Smooth muscle cell (in vitro differentiated cells): Measurements from ENCODE around the gene INSIG2. TPM values are rescaled to one million over a fixed set of nuclear protein-coding genes. Genes with fewer than 3 reads are reported as not detected.

Experiments
- DNase-seq: peaks from one replicate; lab custom pipeline; 2025; ENCODE audit not compliant: unreplicated experiment; lab: John Stamatoyannopoulos, UW
- H2AFZ ChIP-seq: fragments of 200-600 bp; sonication (generic); 2 replicates; pipeline ENCODE4 v1.6.0; 2016; ENCODE audit warnings: antibody characterized with exemption, low read depth, mild to moderate bottlenecking
- H3F3A ChIP-seq: fragments of 200-600 bp; sonication (generic); 2 replicates; pipeline ENCODE4 v1.6.0; 2017; ENCODE audit warnings: antibody characterized with exemption, low read depth
- H3K27ac ChIP-seq: fragments of 200-600 bp; sonication (generic); 2 replicates; pipeline ENCODE4 v1.5.1; 2016; ENCODE audit warnings: low read depth, mild to moderate bottlenecking
- H3K27me3 ChIP-seq: fragments of 200-600 bp; sonication (generic); 2 replicates; pipeline ENCODE4 v1.6.1; 2016; ENCODE audit warnings: low read depth, mild to moderate bottlenecking
- H3K36me3 ChIP-seq: fragments of 200-600 bp; sonication (generic); 2 replicates; pipeline ENCODE4 v1.5.1; 2016; ENCODE audit warnings: low read depth
- H3K4me1 ChIP-seq: fragments of 200-600 bp; sonication (generic); 2 replicates; pipeline ENCODE4 v1.5.1; 2016; ENCODE audit warnings: low read depth
- H3K4me2 ChIP-seq: fragments of 200-600 bp; sonication (generic); 2 replicates; pipeline ENCODE4 v1.6.0; 2016; ENCODE audit warnings: mild to moderate bottlenecking
- H3K4me3 ChIP-seq: fragments of 200-600 bp; sonication (generic); 2 replicates; pipeline ENCODE4 v1.5.1; 2016; ENCODE audit warnings: mild to moderate bottlenecking
- H3K79me2 ChIP-seq: fragments of 200-600 bp; sonication (generic); 2 replicates; pipeline ENCODE4 v1.6.0; 2016; ENCODE audit warnings: low read depth, mild to moderate bottlenecking
- H3K9ac ChIP-seq: fragments of 200-600 bp; sonication (generic); 2 replicates; pipeline ENCODE4 v1.6.0; 2016; ENCODE audit warnings: low read depth
- H3K9me3 ChIP-seq: fragments of 200-600 bp; sonication (generic); replicated peaks from 2 replicates; pipeline ENCODE4 v1.5.1; 2016; ENCODE audit warnings: low read depth
- H4K20me1 ChIP-seq: fragments of 200-600 bp; sonication (generic); 2 replicates; pipeline ENCODE4 v1.6.0; 2016; ENCODE audit warnings: low read depth
- CTCF ChIP-seq: fragments of 200-600 bp; sonication (generic); IDR thresholded peaks from 2 replicates; pipeline ENCODE4 v1.5.1; 2017; ENCODE audit warnings: borderline replicate concordance, mild to moderate bottlenecking, antibody characterized with exemption; ENCODE audit not compliant: insufficient read depth, poor library complexity, severe bottlenecking
- WGBS: methylation state at CpG from one replicate; pipeline ENCODE4 v1.1.7; 2016; ENCODE audit warnings: low lambda C conversion rate; 5-methylcytosine and 5-hydroxymethylcytosine counted together
- polyA plus RNA-seq: library from polyadenylated mRNA; unstranded; fragments of >200 nt; fragmentation: Nextera tagmentation; extraction: Ambion mirVana; gene quantifications from 2 replicates; pipeline ENCODE4 v1.2.1, GENCODE V29; 2016
- total RNA-seq: library from RNA; depleted of rRNA; stranded (reverse); fragments of >200 nt; gene quantifications from 2 replicates; pipeline ENCODE4 v1.2.3, GENCODE V29; 2014

Gene INSIG2
- total and polyA plus RNA-seq, 2 experiments from 2014 or later, result 51.6 to 85.6 TPM

GRCh38 chr2:118065015-118065706, 23.1 kb upstream of the INSIG2 start:
- H3K27ac ChIP-seq, result no peak overlapping the region
- no peak for TF ChIP-seq CTCF
- 66% methylated on average over 5 of the region's 5 CpGs for WGBS

GRCh38 chr2:118065921-118066511, 22.3 kb upstream of the INSIG2 start:
- H3F3A ChIP-seq, result no peaks in the 10 kb centered on the region
- H3K36me3 ChIP-seq, result no peaks in the 10 kb centered on the region
- no peaks in the 10 kb centered on the region for H4K20me1 ChIP-seq
- no peak overlapping the region for H3K9ac ChIP-seq
- H3K4me1 ChIP-seq, result no peaks in the 10 kb centered on the region
- H3K9me3 ChIP-seq, result no peaks in the 10 kb centered on the region
- peaks cover 22% of the 10 kb centered on the region for H3K27me3 ChIP-seq
- no peak overlapping the region for H3K4me2 ChIP-seq
- 68% methylated on average over 8 of the region's 8 CpGs for WGBS
- no peak overlapping the region for H3K4me3 ChIP-seq
- TF ChIP-seq CTCF, result no peak
- H3K79me2 ChIP-seq, result no peaks in the 10 kb centered on the region
- DNase-seq, result no peak
- H2AFZ ChIP-seq, result no peak overlapping the region
- no peak overlapping the region for H3K27ac ChIP-seq

More at GRCh38 chr2:118065015-118065706, 23.1 kb upstream of the INSIG2 start:
- Histone ChIP-seq H2AFZ (no peak overlapping the region), H3K36me3 (no peaks in the 10 kb centered on the region), H3K4me2 (no peak overlapping the region), H3K27me3 (peaks cover 13% of the 10 kb centered on the region), H3K4me3 (no peak overlapping the region), H3K79me2 (no peaks in the 10 kb centered on the region), H3K9ac (no peak overlapping the region), H4K20me1 (no peaks in the 10 kb centered on the region), H3F3A (peaks cover 7% of the 10 kb centered on the region), H3K4me1 (no peaks in the 10 kb centered on the region), H3K9me3 (no peaks in the 10 kb centered on the region)
- no peak for DNase-seq

DNA sequence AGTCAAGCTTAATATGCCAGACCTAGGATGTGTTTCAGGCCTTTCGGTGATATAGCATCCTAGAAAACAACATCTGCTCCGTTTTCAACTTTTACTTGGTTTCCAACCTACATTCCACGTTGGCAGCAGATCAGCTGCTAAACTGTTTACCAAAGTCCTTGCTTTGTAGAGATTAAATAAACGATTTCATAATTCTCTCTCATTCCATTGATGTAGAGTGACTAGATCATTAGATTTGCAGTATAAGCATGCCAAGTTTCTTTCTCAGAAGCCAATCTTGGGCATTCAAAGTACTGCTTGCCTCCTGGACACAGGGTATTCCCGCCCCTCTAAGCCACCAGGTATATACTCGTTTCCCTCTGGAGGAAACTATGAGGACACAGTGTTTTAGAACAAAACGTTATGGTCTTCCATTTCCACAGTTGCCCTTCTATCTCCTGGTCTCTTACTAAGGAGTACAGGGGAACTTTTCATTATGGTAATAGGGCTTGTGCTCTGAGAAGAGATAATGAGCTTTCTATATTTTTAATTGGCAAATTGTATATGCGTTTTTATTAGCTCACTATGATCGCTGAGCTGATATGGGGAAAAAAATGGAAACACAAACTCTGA, 10.5 kb upstream of the INSIG2 start:
- Histone ChIP-seq H3K36me3 (no peaks in the 10 kb centered on the region), H3F3A (no peaks in the 10 kb centered on the region), H3K27me3 (peaks cover 43% of the 10 kb centered on the region), H3K79me2 (no peaks in the 10 kb centered on the region), H3K9me3 (no peaks in the 10 kb centered on the region), H4K20me1 (no peaks in the 10 kb centered on the region), H2AFZ (no peak overlapping the region), H3K4me2 (no peak overlapping the region), H3K4me1 (no peaks in the 10 kb centered on the region), H3K4me3 (no peak overlapping the region), H3K27ac (no peak overlapping the region), H3K9ac (no peak overlapping the region)
- DNase-seq, result no peak
- 90% methylated on average over 9 of the region's 9 CpGs for WGBS
- no peak for TF ChIP-seq CTCF
